Caco-2 (cell line): ENCODE measurements around the gene DSCAM. TPM values are rescaled to one million over a fixed set of nuclear protein-coding genes. Genes with fewer than 3 reads are reported as not detected.

Source experiments
- BruUV-seq: library from RNA; stranded (reverse); fragments of 400-500 nt; replicated peaks from 2 replicates; lab custom pipeline; 2021; lab: Mats Ljungman, UMichigan
- CTCF ChIA-PET: fragments of 300-600 bp; sonication (Branson Sonifier 250); formaldehyde crosslinking; loops from one replicate; lab custom pipeline; 2022; ENCODE audit warnings: antibody characterized with exemption; lab: Charles Lee
- POLR2A ChIA-PET: fragments of 300-600 bp; sonication (Branson Sonifier 250); formaldehyde crosslinking; loops from one replicate; lab custom pipeline; 2022; ENCODE audit warnings: antibody characterized with exemption; lab: Charles Lee
- DNase-seq, 2 experiments: peaks; one replicate each; pipeline versions ENCODE4 v3.0.0 to v3.0.0-alpha.2; 2020 to 2022
- H3K27me3 ChIP-seq: replicated peaks from 2 replicates; pipeline ENCODE4 v1.6.0; 2011; ENCODE audit warnings: low read length; ENCODE audit not compliant: control insufficient read depth, insufficient read depth
- H3K36me3 ChIP-seq: 2 replicates; pipeline ENCODE4 v1.5.1; 2011; ENCODE audit warnings: low read length; ENCODE audit not compliant: control insufficient read depth, insufficient read depth
- H3K4me1 ChIP-seq: fragments of 250-450 bp; sonication (Bioruptor Pico); 2 replicates; pipeline ENCODE4 v1.5.1; 2020; ENCODE audit warnings: mild to moderate bottlenecking
- H3K4me3 ChIP-seq: 2 replicates; pipeline ENCODE4 v1.5.1; 2011; ENCODE audit warnings: low read depth, mild to moderate bottlenecking, control low read depth, low read length
- H3K9me3 ChIP-seq: fragments of 250-450 bp; sonication (Bioruptor Pico); 2 replicates; pipeline ENCODE4 v1.5.1; 2020; ENCODE audit warnings: mild to moderate bottlenecking, moderate library complexity
- H3K27ac Mint-ChIP-seq: one replicate; pipeline ENCODE4 v1.8.0; 2022; ENCODE audit warnings: mixed read lengths; ENCODE audit not compliant: unreplicated experiment
- H3K27me3 Mint-ChIP-seq: one replicate; pipeline ENCODE4 v1.8.0; 2022; ENCODE audit warnings: mixed read lengths; ENCODE audit not compliant: insufficient read depth, unreplicated experiment
- H3K36me3 Mint-ChIP-seq: one replicate; pipeline ENCODE4 v1.8.0; 2022; ENCODE audit warnings: mild to moderate bottlenecking, mixed read lengths; ENCODE audit not compliant: insufficient read depth, unreplicated experiment
- H3K4me1 Mint-ChIP-seq: one replicate; pipeline ENCODE4 v1.8.0; 2022; ENCODE audit warnings: low read depth, mixed read lengths; ENCODE audit not compliant: unreplicated experiment
- H3K4me3 Mint-ChIP-seq: one replicate; pipeline ENCODE4 v1.8.0; 2022; ENCODE audit warnings: mild to moderate bottlenecking, moderate library complexity, mixed read lengths; ENCODE audit not compliant: unreplicated experiment
- H3K9me3 Mint-ChIP-seq: one replicate; pipeline ENCODE4 v1.8.0; 2022; ENCODE audit warnings: mixed read lengths; ENCODE audit not compliant: unreplicated experiment
- intact Hi-C: fragments of 100-400 bp; cut with micrococcal nuclease; formaldehyde crosslinking; loops from one replicate; pipeline ENCODE4 v1.10.0; 2022; ENCODE audit not compliant: unreplicated experiment
- total RNA-seq: library from RNA; stranded (reverse); gene quantifications from 2 replicates; pipeline ENCODE4 v1.2.3, GENCODE V29; 2022
- TF ChIP-seq, protein P1 (sequence below), 2 experiments: fragments of 200-600 bp in 1 of 2; IDR thresholded peaks; 1 replicate in 1 of 2; 2 replicates in 1 of 2; pipeline versions ENCODE4 v1.5.1 to v1.8.0; 2011 to 2022; ENCODE audit warnings: antibody characterized with exemption in 1 of 2, control low read depth in 1 of 2, inconsistent platforms in 1 of 2, low read depth in 1 of 2, low read length in 1 of 2, mild to moderate bottlenecking in 1 of 2, moderate library complexity in 1 of 2; ENCODE audit not compliant: insufficient read depth in 1 of 2, severe bottlenecking in 1 of 2, unreplicated experiment in 1 of 2

The DSCAM gene
- total RNA-seq, 1 experiment from 2014 or later: not detected

DNA sequence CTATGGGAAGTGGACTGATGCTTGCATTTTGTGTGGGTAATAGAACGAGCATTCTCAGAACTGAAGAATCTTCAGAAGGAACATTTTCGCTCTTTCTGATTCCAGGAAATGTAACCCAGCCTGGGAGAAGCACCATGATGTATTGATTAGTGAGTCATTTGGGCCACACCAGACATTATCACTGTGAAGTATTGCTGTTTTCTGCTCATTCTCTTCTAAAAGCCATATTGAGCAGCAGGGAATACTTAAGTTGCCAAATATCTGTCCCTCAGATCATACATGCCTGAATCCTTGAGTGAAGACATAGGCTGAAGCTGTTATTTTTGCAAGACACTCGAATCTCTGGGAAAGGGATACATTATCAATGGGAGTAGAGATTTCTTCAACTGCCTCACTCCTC is 766.6 kb downstream of the DSCAM start:
- no peak overlapping the region for H3K4me3 Mint-ChIP-seq
- no TSS peak for BruUV-seq
- no peak overlapping the region for H3K27ac Mint-ChIP-seq
- TF ChIP-seq, protein P1, sequence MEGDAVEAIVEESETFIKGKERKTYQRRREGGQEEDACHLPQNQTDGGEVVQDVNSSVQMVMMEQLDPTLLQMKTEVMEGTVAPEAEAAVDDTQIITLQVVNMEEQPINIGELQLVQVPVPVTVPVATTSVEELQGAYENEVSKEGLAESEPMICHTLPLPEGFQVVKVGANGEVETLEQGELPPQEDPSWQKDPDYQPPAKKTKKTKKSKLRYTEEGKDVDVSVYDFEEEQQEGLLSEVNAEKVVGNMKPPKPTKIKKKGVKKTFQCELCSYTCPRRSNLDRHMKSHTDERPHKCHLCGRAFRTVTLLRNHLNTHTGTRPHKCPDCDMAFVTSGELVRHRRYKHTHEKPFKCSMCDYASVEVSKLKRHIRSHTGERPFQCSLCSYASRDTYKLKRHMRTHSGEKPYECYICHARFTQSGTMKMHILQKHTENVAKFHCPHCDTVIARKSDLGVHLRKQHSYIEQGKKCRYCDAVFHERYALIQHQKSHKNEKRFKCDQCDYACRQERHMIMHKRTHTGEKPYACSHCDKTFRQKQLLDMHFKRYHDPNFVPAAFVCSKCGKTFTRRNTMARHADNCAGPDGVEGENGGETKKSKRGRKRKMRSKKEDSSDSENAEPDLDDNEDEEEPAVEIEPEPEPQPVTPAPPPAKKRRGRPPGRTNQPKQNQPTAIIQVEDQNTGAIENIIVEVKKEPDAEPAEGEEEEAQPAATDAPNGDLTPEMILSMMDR (IDR thresholded peaks at IDR 0.05; ENCODE audit: insufficient read depth in 1 of 2, low read depth in 1 of 2, low read length in 1 of 2, severe bottlenecking in 1 of 2, unreplicated experiment in 1 of 2): no peak
- Histone ChIP-seq H3K4me3 (no peak overlapping the region), H3K36me3 (no peaks in the 10 kb centered on the region), H3K27me3 (no peaks in the 10 kb centered on the region), H3K4me1 (no peaks in the 10 kb centered on the region), H3K9me3 (no peaks in the 10 kb centered on the region)
- no peaks in the 10 kb centered on the region for H3K4me1 Mint-ChIP-seq
- intact Hi-C loops: no loop called here
- ChIA-PET POLR2A (no interaction called here), CTCF (no interaction called here)
- no peaks in the 10 kb centered on the region for H3K36me3 Mint-ChIP-seq
- no peaks in the 10 kb centered on the region for H3K27me3 Mint-ChIP-seq
- no peaks in the 10 kb centered on the region for H3K9me3 Mint-ChIP-seq
- DNase-seq: no peak

- Mint-ChIP-seq H3K9me3 (no peaks in the 10 kb centered on the region), H3K27me3 (no peaks in the 10 kb centered on the region), H3K4me1 (no peaks in the 10 kb centered on the region), H3K27ac (no peak overlapping the region), H3K36me3 (no peaks in the 10 kb centered on the region), H3K4me3 (no peak overlapping the region)
- no peak for DNase-seq
- Histone ChIP-seq H3K27me3 (no peaks in the 10 kb centered on the region), H3K4me3 (no peak overlapping the region), H3K36me3 (no peaks in the 10 kb centered on the region), H3K4me1 (no peaks in the 10 kb centered on the region), H3K9me3 (no peaks in the 10 kb centered on the region)
- BruUV-seq: no TSS peak
- intact Hi-C loops: no loop called here
- ChIA-PET POLR2A (no interaction called here), CTCF (interaction anchor here (0.6 kb wide), 1 partner anchor 10 kb away, joined by 3 read pairs; no protein-coding TSS in a partner anchor)
- TF ChIP-seq, protein P1 (IDR thresholded peaks at IDR 0.05; ENCODE audit: insufficient read depth in 1 of 2, low read depth in 1 of 2, low read length in 1 of 2, severe bottlenecking in 1 of 2, unreplicated experiment in 1 of 2): no peak
Observed at GRCh38 chr21:40074710-40075109, 772.2 kb downstream of the DSCAM start.

GRCh38 chr21:40074198-40074597 is 772.8 kb downstream of the DSCAM start:
- Mint-ChIP-seq H3K4me1 (no peaks in the 10 kb centered on the region), H3K27me3 (no peaks in the 10 kb centered on the region), H3K9me3 (no peaks in the 10 kb centered on the region), H3K27ac (no peak overlapping the region), H3K4me3 (no peak overlapping the region), H3K36me3 (no peaks in the 10 kb centered on the region)
- no TSS peak for BruUV-seq
- intact Hi-C loops: no loop called here
- no peaks in the 10 kb centered on the region for H3K9me3 ChIP-seq
- POLR2A ChIA-PET: no interaction called here
- H3K27me3 ChIP-seq: no peaks in the 10 kb centered on the region
- no peaks in the 10 kb centered on the region for H3K4me1 ChIP-seq
- H3K36me3 ChIP-seq: no peaks in the 10 kb centered on the region
- H3K4me3 ChIP-seq: no peak overlapping the region
- TF ChIP-seq, protein P1 (IDR thresholded peaks at IDR 0.05; ENCODE audit: insufficient read depth in 1 of 2, low read depth in 1 of 2, low read length in 1 of 2, severe bottlenecking in 1 of 2, unreplicated experiment in 1 of 2): no peak
- CTCF ChIA-PET: interaction anchor here (0.6 kb wide), 1 partner anchor 11 kb away, joined by 3 read pairs; no protein-coding TSS in a partner anchor
- DNase-seq: no peak
